Measurements from ENCODE around the gene STON2. TPM values are rescaled to one million over a fixed set of nuclear protein-coding genes. Genes with fewer than 3 reads are reported as not detected.

STON2 gene
- total RNA-seq, 1 donor: 3.3 TPM

DNA sequence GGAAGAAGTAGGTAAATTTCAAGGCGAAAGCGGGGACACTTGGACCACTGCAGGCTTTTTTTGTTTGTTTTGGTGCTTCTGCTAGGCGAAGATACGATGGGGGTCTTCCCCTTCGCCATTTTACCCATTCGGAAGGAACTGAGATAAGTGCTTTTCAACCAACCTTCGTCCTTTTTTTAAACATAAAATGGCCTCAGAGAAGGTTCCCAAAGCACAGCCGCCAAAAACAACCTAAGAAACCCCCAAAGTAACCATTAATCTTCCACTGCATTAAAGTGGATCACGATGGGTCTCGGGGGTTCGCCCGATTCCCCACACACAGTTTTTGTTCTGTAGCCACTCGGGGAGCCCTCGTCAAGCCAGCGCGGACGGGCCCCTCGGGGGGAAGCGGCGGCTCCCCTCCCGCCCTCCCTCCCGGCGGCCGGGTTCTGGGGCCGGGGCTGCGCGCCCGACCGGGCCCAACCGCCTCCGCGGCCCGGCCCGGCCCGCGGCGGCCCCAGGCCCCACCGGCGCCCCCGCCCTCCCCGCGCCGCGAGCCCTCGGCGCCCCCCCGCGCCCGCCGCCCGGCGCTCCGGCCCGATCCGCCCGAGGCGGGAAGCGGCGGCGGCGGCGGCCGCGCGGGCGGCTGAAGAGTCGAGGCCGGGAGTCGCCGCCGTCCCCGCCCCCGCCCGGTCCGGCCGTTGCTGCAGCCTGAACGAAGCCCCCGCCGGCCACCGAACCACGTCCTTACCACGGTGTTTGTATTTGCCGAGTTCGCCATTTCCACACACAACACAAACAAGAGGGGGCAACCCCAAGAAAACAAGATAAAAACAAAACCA is 180.2 kb downstream of the STON2 start:
- H3K4me3 ChIP-seq (ENCODE audit: low read depth, low read length): peak overlapping the region; percentile 81
- DNase-seq (ENCODE audit: low read depth): no peak
- no peak for TF ChIP-seq CTCF (IDR thresholded peaks at IDR 0.05; ENCODE audit: insufficient read depth, low read length)

- H3K4me3 ChIP-seq (ENCODE audit: low read depth, low read length): peak overlapping the region; percentile 81
- peak; percentile 99 for DNase-seq (ENCODE audit: low read depth)
- TF ChIP-seq CTCF (IDR thresholded peaks at IDR 0.05; ENCODE audit: insufficient read depth, low read length): no peak
Measured at GRCh38 chr14:81219210-81219758, 180.8 kb downstream of the STON2 start.

DNA sequence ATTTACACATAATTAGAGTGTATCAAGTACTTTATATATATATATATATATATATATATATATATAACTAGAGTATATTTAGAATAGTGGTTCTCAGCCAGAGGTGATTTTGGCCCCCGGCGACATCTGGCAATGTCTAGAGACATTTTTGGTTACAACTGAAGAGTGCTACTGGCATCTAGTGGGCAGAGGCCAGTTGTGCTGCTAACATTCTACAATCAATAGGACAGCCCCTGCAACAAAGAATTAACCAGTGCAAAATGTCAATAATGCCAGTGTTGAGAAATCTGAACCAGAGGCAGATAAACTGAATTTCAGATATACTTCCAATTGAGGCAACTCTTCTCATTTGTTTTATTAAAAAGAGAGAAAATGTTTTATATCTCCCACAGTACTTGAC is 188.3 kb downstream of the STON2 start:
- no peak overlapping the region for H3K4me3 ChIP-seq (ENCODE audit: low read depth, low read length)

More for the DNA sequence above, 188.3 kb downstream of the STON2 start:
- TF ChIP-seq CTCF (IDR thresholded peaks at IDR 0.05; ENCODE audit: insufficient read depth, low read length): peak; percentile 48
- DNase-seq (ENCODE audit: low read depth): peak; percentile 44

Small RNA genes lying within 50 kb of the gene (small RNA-seq; reads per million reads assigned to genes)
- gene DYNLL1P1: not detected
- gene DYNLL1P2: not detected

Other genes starting within 250 kb of the STON2 start
- 10.1 and 39.9 TPM in 2 replicates for gene GTF2A1, start 179.4 kb downstream of the STON2 start, total RNA-seq (ENCODE audit: low replicate concordance)
- 112 and 128 TPM in 2 replicates for gene SEL1L, start 133.5 kb upstream of the STON2 start, total RNA-seq (ENCODE audit: low replicate concordance)

Data from fibroblast of the aortic adventitia (primary cell).